Heart left ventricle (tissue), 16 donors: ENCODE measurements around the gene CYP4Z1. TPM values are rescaled to one million over a fixed set of nuclear protein-coding genes. Genes with fewer than 3 reads are reported as not detected.
"Not testable (repeated sequence)": the region's sequence is repeated elsewhere in the genome, so short reads cannot be mapped to it uniquely, and the experiment has no call there.

Experiments used
- ATAC-seq, 4 donors: fragments of 200-7000 bp; cut with Tn5 transposase; one replicate each; pipeline ENCODE4 v1.9.1; 2020 to 2022; ENCODE audit warnings: moderate library complexity in 4 of 4, mild to moderate bottlenecking in 3 of 4, moderate number of reproducible peaks in 1 of 4
- DNase-seq, 5 donors: peaks; one replicate each; pipeline ENCODE4 v3.0.0-alpha.2; 2020
- H3K27ac ChIP-seq, 12 donors: fragments of 200-600 bp; sonication (generic) in 4 of 12; one replicate each; pipeline versions ENCODE4 v1.5.0 to v1.8.0; 2016 to 2022; ENCODE audit warnings: mild to moderate bottlenecking in 2 of 12
- H3K27me3 ChIP-seq, 9 donors: fragments of 200-600 bp; sonication (generic) in 2 of 9; one replicate each; pipeline versions ENCODE4 v1.5.1 to v1.8.0; 2016 to 2022; ENCODE audit warnings: mild to moderate bottlenecking in 3 of 9
- H3K36me3 ChIP-seq, 9 donors: fragments of 200-600 bp; sonication (generic) in 2 of 9; one replicate each; pipeline versions ENCODE4 v1.5.0 to v1.8.0; 2018 to 2022; ENCODE audit warnings: mild to moderate bottlenecking in 2 of 9
- H3K4me1 ChIP-seq, 12 donors: fragments of 200-600 bp; sonication (generic) in 4 of 12; one replicate each; pipeline versions ENCODE4 v1.5.0 to v1.8.0; 2016 to 2022; ENCODE audit warnings: mild to moderate bottlenecking in 3 of 12
- H3K4me3 ChIP-seq, 12 donors: fragments of 200-600 bp; sonication (generic) in 4 of 12; one replicate each; pipeline versions ENCODE4 v1.5.0 to v1.8.0; 2017 to 2022; ENCODE audit warnings: mild to moderate bottlenecking in 9 of 12, moderate library complexity in 4 of 12
- H3K9me3 ChIP-seq, 12 donors: fragments of 200-600 bp; sonication (generic) in 4 of 12; one replicate each; pipeline versions ENCODE4 v1.5.0 to v1.8.0; 2016 to 2022; ENCODE audit warnings: mild to moderate bottlenecking in 1 of 12
- POLR2A ChIP-seq, 2 donors: fragments of 450-650 bp; IDR thresholded peaks; one replicate each; pipeline ENCODE4 v1.6.1; 2017; ENCODE audit warnings: antibody characterized with exemption in 2 of 2, mild to moderate bottlenecking in 2 of 2, moderate library complexity in 2 of 2
- WGBS, 4 donors: extraction: QIAGEN DNeasy Blood & Tissue Kit in 2 of 4; methylation state at CpG; one replicate each; pipeline versions ENCODE4 v1.1.5 to v1.1.7; 2013 to 2018; 5-methylcytosine and 5-hydroxymethylcytosine counted together
- intact Hi-C, 10 donors: fragments of 100-400 bp; cut with DNase I; formaldehyde crosslinking; loops; one replicate each; pipeline versions ENCODE4 v1.11.1 to v1.14.2; 2022
- polyA plus RNA-seq, 2 donors: library from polyadenylated mRNA; stranded (reverse); fragments of 200-250 nt; gene quantifications; one replicate each; pipeline ENCODE4 v1.2.3, GENCODE V29; 2013
- total RNA-seq, 9 donors: library from RNA; depleted of rRNA in 2 of 9; stranded (reverse); fragments of >200 nt in 2 of 9; fragmentation: NEBNext Ultra II Directional in 3 of 9; extraction: Animal tissue kit (Norgen Biotek cat#: 25700) in 3 of 9; gene quantifications; one replicate each; pipeline versions ENCODE4 v1.1.0 to v1.2.4, GENCODE V29; 2016 to 2023
- TF ChIP-seq, protein P1 (sequence below), 12 donors: fragments of 200-600 bp; sonication (generic) in 4 of 12; IDR thresholded peaks; one replicate each; pipeline versions ENCODE4 v1.5.0 to v1.8.0; 2018 to 2022; ENCODE audit warnings: antibody characterized with exemption in 12 of 12, mild to moderate bottlenecking in 5 of 12
- donor health status: ischemic (EF 13 %, LVEDD 7.1; RV severe dilation, severe dysfunction).
- donor health status: healthy with polysubstance abuse.
- donor health status: DM: no; HTN: yes; CAD: no.
- donor health status: DM: no; HTN: no; CAD: no.
- donor health status: ischemic (EF 25% LVEDD 6.9; RV normal size, moderate dysfunction).
- donor health status: ischemic (EF 25% LVEDD 5.7; RV mildly dilated, moderate dysfunction).
- donor health status: healthy.
- donor health status: DM: yes; HTN: yes; CAD: no.
- donor health status: ischemic (EF 35%, LVEDD 5.7; RV mildly dilated, moderate dysfunction).
- donor health status: nonischemic (EF 11% LVEDD 7.7; RV severe dilation, severe dysfunction).
- donor health status: DM: yes; HTN: yes; CAD: no.
- donor health status: PGD.
- donor health status: ischemic (EF 29% LVEDD 5.4; RV normal size, mild dysfunction).
- donor health status: nonischemic (EF 23%, LVEDD 6.1; RV moderate dilation, normal function).

The CYP4Z1 gene
- total and polyA plus RNA-seq, 11 donors = 0.04 to 0.79 (median 0.31) TPM; not detected in 2

DNA sequence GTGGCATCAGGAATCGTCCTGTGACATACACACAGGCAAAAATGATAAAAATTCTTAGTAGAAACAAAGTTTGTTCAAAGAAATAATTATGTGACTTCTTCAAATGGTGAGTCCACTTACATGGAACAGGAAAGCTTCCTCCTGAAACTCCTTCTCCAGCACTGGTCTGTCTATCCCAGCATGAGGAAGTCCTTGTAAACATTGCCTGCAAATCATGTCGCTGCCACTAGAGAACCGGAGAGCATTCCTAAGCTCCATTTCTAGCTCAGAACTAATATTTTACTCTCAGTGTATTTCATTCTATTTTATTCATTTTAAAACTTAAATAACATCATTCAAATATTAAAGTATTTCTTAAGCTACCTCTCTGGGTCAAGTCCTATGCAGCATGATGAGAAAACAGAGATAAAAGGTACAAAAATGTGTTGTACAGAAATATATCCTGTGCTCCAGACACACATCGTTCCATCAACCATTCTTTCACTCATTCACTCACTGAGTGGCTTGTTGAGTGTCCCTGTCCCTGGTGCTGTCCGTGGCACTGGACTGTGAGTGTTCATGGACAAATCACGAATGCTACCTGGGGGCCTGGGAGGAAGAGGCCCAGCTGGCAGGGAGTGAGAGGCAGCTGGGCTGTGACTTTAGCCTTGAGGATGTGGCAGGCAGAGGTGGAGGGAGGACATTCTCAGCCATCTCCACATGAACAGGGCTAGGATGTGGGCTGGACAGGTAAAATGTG, 80.2 kb downstream of the CYP4Z1 start:
- Histone ChIP-seq H3K27me3 (peaks cover 0 to 18% (median 0%) of the 10 kb centered on the region in 9 donors), H3K4me1 (no peaks in the 10 kb centered on the region), H3K36me3 (no peaks in the 10 kb centered on the region), H3K27ac (no peak overlapping the region), H3K4me3 (no peak overlapping the region), H3K9me3 (no peaks in the 10 kb centered on the region)
- TF ChIP-seq, protein P1, sequence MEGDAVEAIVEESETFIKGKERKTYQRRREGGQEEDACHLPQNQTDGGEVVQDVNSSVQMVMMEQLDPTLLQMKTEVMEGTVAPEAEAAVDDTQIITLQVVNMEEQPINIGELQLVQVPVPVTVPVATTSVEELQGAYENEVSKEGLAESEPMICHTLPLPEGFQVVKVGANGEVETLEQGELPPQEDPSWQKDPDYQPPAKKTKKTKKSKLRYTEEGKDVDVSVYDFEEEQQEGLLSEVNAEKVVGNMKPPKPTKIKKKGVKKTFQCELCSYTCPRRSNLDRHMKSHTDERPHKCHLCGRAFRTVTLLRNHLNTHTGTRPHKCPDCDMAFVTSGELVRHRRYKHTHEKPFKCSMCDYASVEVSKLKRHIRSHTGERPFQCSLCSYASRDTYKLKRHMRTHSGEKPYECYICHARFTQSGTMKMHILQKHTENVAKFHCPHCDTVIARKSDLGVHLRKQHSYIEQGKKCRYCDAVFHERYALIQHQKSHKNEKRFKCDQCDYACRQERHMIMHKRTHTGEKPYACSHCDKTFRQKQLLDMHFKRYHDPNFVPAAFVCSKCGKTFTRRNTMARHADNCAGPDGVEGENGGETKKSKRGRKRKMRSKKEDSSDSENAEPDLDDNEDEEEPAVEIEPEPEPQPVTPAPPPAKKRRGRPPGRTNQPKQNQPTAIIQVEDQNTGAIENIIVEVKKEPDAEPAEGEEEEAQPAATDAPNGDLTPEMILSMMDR (IDR thresholded peaks at IDR 0.05) = no peak
- no peak for TF ChIP-seq POLR2A (IDR thresholded peaks at IDR 0.05)
- no peak for DNase-seq
- WGBS, 4 donors = 38 to 49% (median 47%) methylated on average over 6 of the region's 6 CpGs
- ATAC-seq = no peak
- intact Hi-C loops = no loop called here

DNA sequence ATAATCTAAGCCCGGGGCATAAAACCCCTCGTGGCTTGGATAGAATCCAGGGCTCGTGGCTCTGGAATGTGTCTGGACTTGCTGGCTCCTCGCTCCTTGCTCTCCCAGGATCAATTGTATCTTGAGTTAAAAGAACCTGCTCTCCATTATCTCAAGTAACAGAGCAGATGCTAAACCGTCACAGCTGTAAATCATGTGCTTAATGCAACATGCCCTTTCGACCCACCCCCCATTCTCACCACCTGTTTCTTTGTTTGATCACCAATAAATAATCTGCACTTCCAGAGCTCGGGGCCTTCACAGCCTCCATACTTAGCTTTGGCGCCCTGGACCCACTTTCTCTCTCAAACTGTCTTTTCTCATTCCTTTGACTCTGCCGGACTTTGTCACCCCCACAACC, 82.1 kb downstream of the CYP4Z1 start:
- H3K4me3 ChIP-seq, H3K9me3 ChIP-seq, ATAC-seq, DNase-seq, H3K36me3 ChIP-seq, intact Hi-C loops, H3K4me1 ChIP-seq, H3K27ac ChIP-seq: not testable (repeated sequence)
- 30 to 41% (median 40%) methylated on average over 7 to 9 of the region's 9 CpGs for WGBS, 4 donors
- H3K27me3 ChIP-seq = peaks cover 0 to 18% (median 0%) of the 10 kb centered on the region in 9 donors

DNA sequence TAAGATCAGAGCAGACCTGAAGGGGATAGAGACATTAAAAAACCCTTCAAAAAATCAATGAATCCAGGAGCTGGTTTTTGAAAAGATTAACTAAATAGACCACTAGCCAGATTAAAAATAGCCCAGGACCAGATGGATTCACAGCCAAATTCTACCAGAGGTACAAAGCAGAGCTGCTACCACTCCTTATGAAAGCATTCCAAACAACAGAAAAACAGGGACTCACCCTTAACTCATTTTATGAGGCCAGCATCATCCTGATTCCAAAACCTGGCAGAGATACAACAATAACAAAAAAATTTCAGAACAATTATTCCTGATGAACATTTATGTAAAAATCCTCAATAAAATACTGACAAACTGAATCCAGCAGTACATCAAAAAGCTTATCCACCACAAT, 89.4 kb downstream of the CYP4Z1 start:
- intact Hi-C loops, ATAC-seq, DNase-seq, H3K4me3 ChIP-seq, H3K27me3 ChIP-seq, H3K27ac ChIP-seq, H3K36me3 ChIP-seq, H3K4me1 ChIP-seq: not testable (repeated sequence)
- peaks cover 0 to 13% (median 3%) of the 10 kb centered on the region in 12 donors for H3K9me3 ChIP-seq

DNA sequence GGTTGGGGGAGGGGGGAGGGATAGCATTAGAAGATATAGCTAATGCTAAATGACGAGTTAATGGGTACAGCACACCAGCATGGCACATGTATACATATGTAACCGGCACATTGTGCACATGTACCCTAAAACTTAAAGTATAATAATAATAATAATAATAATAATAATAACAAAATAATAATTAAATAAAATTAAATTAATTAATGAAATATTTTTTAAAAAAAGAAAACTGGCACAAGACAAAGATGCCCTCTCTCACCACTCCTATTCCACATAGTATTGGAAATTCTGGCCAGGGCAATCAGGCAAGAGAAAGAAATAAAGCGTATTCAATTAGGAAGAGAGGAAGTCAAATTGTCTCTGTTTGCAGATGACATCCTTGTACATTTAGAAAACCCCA, 90.9 kb downstream of the CYP4Z1 start:
- H3K4me1 ChIP-seq, intact Hi-C loops, H3K36me3 ChIP-seq, ATAC-seq, DNase-seq, H3K27me3 ChIP-seq, H3K27ac ChIP-seq, H3K4me3 ChIP-seq: not testable (repeated sequence)
- peaks cover 0 to 13% (median 3%) of the 10 kb centered on the region in 12 donors for H3K9me3 ChIP-seq
- 48 to 83% (median 70%) methylated on average over 3 of the region's 3 CpGs for WGBS, 4 donors

DNA sequence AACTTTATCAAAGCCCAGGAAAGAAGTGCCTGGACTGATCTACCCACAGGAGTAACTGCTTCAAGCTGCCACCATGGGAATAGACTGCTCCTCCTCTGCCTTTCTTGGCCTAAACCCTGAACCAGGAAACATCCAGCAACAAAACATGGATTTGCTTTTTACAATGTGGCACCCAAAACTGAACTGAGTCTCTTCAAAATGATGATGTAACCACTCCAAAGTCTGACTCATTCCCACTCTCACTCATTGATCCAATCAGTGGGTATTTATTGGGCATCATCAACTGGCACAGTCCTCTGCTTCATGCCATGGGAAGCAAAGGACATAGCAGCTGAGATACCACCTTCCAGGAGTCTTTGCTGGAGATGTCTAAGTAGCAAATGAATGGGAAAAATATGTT, 93.7 kb downstream of the CYP4Z1 start:
- H3K27me3 ChIP-seq = peaks cover 0 to 10% (median 0%) of the 10 kb centered on the region in 9 donors
- intact Hi-C loops = no loop called here
- no peaks in the 10 kb centered on the region for H3K4me1 ChIP-seq
- DNase-seq (no peak), ATAC-seq (no peak)
- H3K9me3 ChIP-seq = peaks cover 0 to 3% (median 0%) of the 10 kb centered on the region in 12 donors
- H3K36me3 ChIP-seq = no peaks in the 10 kb centered on the region
- no peak overlapping the region for H3K27ac ChIP-seq
- TF ChIP-seq, protein P1 (IDR thresholded peaks at IDR 0.05) = no peak
- TF ChIP-seq POLR2A (IDR thresholded peaks at IDR 0.05) = no peak
- no peak overlapping the region for H3K4me3 ChIP-seq
